Fibroblast of pulmonary artery (primary cell): Measurements from ENCODE around the gene RBMS3.

Source experiments
- DNase-seq: peaks from one replicate; pipeline ENCODE4 v3.0.0-alpha.2; 2010; ENCODE audit warnings: low read depth
- H3K4me3 ChIP-seq: replicated peaks from 2 replicates; pipeline ENCODE4 v1.5.1; 2011; ENCODE audit warnings: low read depth, mild to moderate bottlenecking, control low read depth, low read length, moderate library complexity
- TF ChIP-seq, protein P1 (sequence below): IDR thresholded peaks from 2 replicates; pipeline ENCODE4 v1.5.1; 2011; ENCODE audit warnings: mild to moderate bottlenecking, control low read depth, low read length, inconsistent platforms; ENCODE audit errors: missing control alignments

The RBMS3 gene

GRCh38 chr3:29611252-29611651 is 330.4 kb downstream of the RBMS3 start:
- no peak for DNase-seq
- H3K4me3 ChIP-seq = no peak overlapping the region

DNA sequence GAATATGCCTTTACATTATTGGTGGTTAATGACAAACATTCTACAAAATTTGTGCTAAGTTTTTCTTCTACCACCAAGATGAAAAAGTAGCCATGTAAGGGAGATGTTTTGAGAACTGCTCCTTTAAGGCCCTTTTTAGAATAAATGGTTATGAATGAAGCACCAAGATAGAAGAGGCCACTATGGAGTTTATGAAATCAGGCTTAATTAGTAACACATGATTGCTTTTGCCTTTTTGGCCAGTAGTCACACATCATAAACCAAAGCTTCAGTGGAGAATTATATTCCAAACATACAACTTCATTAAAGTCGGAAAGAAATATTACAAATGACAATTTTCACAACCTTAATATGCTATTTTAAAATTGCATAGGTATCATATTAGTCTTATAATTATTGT is 331.7 kb downstream of the RBMS3 start:
- DNase-seq = no peak
- H3K4me3 ChIP-seq = no peak overlapping the region
- TF ChIP-seq, protein P1, sequence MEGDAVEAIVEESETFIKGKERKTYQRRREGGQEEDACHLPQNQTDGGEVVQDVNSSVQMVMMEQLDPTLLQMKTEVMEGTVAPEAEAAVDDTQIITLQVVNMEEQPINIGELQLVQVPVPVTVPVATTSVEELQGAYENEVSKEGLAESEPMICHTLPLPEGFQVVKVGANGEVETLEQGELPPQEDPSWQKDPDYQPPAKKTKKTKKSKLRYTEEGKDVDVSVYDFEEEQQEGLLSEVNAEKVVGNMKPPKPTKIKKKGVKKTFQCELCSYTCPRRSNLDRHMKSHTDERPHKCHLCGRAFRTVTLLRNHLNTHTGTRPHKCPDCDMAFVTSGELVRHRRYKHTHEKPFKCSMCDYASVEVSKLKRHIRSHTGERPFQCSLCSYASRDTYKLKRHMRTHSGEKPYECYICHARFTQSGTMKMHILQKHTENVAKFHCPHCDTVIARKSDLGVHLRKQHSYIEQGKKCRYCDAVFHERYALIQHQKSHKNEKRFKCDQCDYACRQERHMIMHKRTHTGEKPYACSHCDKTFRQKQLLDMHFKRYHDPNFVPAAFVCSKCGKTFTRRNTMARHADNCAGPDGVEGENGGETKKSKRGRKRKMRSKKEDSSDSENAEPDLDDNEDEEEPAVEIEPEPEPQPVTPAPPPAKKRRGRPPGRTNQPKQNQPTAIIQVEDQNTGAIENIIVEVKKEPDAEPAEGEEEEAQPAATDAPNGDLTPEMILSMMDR = no peak

More at GRCh38 chr3:29611252-29611651, 330.4 kb downstream of the RBMS3 start:
- TF ChIP-seq, protein P1 = no peak

DNA sequence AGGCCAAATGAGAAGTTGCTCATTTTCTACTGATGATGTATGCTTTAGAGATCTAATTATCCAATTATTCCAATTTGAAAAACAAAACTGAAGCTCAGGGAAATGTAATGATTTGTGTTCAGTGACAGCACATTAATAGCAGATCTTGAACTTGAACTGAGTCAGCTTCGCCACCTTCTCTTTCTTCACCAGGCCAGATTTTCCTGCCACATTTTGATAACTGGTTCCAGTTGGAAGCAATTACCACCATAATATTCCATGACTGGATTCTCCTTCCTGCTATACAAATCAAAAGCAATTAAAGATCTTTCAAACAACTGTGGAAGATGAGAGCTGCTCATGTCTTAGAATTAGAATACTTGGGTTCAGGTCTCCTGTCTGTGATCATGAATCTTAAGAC is 334.1 kb downstream of the RBMS3 start:
- TF ChIP-seq, protein P1 = no peak
- H3K4me3 ChIP-seq = no peak overlapping the region
- no peak for DNase-seq

DNA sequence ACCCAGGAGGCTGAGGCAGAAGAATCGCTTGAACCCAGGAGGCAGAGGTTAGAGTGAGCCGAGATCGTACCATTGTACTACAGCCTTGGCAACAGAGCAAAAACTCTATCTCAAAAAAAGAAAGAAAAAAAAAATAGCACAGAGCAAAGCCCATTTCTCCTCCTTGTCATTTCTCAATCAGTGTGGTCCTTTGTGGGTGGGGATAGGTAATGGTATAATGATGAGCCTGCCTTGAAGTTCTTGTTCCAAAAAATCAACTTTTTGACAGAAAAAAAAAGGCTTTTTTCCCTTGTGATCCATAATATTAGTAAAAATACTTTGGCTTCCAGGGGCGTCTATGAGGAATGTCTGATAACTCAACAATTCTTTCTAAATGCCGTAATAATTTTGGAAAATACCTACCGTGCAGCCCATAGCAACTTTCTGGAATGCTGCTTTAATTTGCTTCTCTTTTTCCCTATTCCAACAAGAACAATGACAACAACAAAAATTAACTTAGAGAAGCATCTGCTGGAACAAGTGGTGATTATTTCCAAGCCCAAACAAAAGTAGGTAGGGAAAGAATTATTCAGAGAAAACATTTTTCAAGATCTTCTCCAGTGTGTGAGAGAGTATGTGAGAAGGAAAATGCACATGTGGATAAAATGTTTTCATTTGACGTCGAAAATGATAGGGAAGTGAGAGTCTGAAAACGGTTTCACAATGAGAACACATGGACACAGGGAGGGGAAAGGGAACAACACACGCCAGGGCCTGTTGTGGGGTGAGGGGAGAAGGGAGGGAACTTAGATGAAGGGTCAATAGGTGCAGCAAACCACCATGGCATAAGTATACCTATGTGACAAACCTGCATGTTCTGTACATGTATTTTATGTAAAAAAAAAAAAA is 337.8 kb downstream of the RBMS3 start:
- DNase-seq = peak; percentile 63
- TF ChIP-seq, protein P1 = no peak
- no peak overlapping the region for H3K4me3 ChIP-seq

DNA sequence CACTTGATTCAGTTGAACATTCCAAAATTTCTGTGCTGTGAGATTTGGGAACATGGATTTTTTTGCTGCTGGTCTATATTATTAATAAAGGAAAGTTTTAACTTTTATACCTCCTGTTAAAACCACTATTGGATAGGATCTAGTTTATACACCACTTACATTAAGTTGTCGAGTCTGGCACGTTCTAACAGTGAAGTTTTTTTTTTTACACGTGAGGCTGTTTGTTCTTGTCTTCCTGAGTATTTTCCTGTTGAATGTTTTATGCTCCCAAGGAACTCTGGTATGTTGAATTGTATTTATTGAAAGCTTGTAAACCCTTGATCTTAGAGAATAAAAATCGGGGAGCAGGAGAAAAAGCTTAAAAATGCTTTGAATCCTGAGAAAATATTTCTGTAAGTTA is 338.8 kb downstream of the RBMS3 start:
- TF ChIP-seq, protein P1 = no peak
- DNase-seq = no peak
- H3K4me3 ChIP-seq = no peak overlapping the region

DNA sequence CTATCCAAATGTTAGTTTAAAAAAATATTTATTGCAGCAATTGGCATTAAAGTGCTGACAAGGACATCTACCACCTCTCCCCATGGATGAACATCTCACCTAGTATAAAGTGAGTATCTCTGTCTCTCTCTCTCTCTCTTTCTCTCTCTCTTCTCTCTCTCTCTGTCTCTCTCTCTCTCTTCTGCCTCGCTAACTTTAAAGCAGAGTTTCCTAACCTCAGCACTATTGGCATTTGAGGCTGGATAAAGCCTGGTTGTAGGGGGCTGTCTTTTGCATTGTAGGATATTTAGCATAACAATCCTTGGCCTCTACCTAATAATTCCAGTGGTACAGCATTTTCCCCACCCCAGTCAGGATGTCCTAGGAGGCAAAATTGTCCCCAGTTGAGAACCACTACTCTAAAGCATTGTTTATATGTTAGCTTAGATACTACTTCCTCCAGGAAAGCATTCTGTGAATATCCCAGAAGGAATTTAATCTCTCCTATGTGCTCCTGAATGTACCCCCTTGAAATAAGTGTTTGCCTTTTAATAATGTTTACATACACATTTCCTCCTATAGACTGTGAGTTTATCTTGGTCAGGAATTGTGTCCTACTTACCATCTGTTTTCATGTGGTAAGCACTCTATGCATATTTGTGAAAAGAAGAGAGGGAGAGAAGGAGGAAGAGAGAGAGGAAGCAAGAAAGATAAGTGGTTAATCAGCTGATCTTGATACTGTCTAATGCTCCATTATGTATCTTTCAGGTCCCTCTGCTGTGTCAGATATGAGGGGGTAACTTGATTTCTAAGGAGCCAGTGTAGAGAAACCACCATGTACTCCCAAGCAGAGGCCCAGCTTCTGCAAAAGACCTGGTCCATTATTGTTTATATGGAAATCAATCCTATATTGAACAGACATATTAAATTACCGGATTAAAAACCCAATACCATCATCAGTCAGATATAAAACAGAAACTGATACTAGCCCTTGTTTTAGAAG is 346.6 kb downstream of the RBMS3 start:
- DNase-seq = peak; percentile 26
- TF ChIP-seq, protein P1 = no peak
- H3K4me3 ChIP-seq = no peak overlapping the region
